ENCODE data around the gene DRG1.
"Not testable (repeated sequence)": the region's sequence is repeated elsewhere in the genome, so short reads cannot be mapped to it uniquely, and the experiment has no call there.

DRG1 gene

GRCh38 chr22:31399211-31400022 lies at the start of gene DRG1:
DRG1 (plus strand) TSS chr22:31399604; CDS start chr22:31399684, 80 bp downstream.
- DNase-seq: peak; percentile 92

- DNase-seq: no peak
Observed at GRCh38 chr22:31349960-31350359, 49.4 kb upstream of the DRG1 start.

GRCh38 chr22:31350410-31350863 lies 49.0 kb upstream of the DRG1 start:
- DNase-seq: peak; percentile 71

- no peak for DNase-seq
Observed at GRCh38 chr22:31354515-31354914, 44.9 kb upstream of the DRG1 start.

GRCh38 chr22:31360029-31360428 lies 39.4 kb upstream of the DRG1 start:
- DNase-seq: no peak

- no peak for DNase-seq
Observed at GRCh38 chr22:31361743-31362142, 37.7 kb upstream of the DRG1 start.

- no peak for DNase-seq
Observed at GRCh38 chr22:31363885-31364465, 35.4 kb upstream of the DRG1 start.

GRCh38 chr22:31367426-31367825 lies 32.0 kb upstream of the DRG1 start:
- no peak for DNase-seq

GRCh38 chr22:31377612-31378011 lies 21.8 kb upstream of the DRG1 start:
- DNase-seq: no peak

- no peak for DNase-seq
Observed at GRCh38 chr22:31378123-31378522, 21.3 kb upstream of the DRG1 start.

GRCh38 chr22:31378651-31379050 lies 20.8 kb upstream of the DRG1 start:
- not testable (repeated sequence) for DNase-seq

GRCh38 chr22:31393893-31394292 lies 5.5 kb upstream of the DRG1 start:
- no peak for DNase-seq

GRCh38 chr22:31394326-31394725 lies 5.1 kb upstream of the DRG1 start:
- DNase-seq: no peak

- no peak for DNase-seq
Observed at GRCh38 chr22:31398231-31398630, 1.2 kb upstream of the DRG1 start.

GRCh38 chr22:31400023-31400397 lies 606 bp downstream of the DRG1 start:
- no peak for DNase-seq

GRCh38 chr22:31402350-31402749 lies 2.9 kb downstream of the DRG1 start:
- DNase-seq: not testable (repeated sequence)

GRCh38 chr22:31425331-31426050 lies 26.1 kb downstream of the DRG1 start:
- no peak for DNase-seq

GRCh38 chr22:31431950-31432349 lies 32.5 kb downstream of the DRG1 start:
- no peak for DNase-seq

- no peak for DNase-seq
Observed at GRCh38 chr22:31436132-31436531, 36.7 kb downstream of the DRG1 start.

GRCh38 chr22:31439808-31440207 lies 40.4 kb downstream of the DRG1 start:
- no peak for DNase-seq

GRCh38 chr22:31440681-31441080 lies 41.3 kb downstream of the DRG1 start:
- DNase-seq: no peak

- DNase-seq: no peak
Observed at GRCh38 chr22:31441652-31442051, 42.2 kb downstream of the DRG1 start.

GRCh38 chr22:31442768-31443489 lies 43.5 kb downstream of the DRG1 start:
- no peak for DNase-seq

Data from DMS153 (cell line).